Globus pallidus (tissue), 1 donor: ENCODE results near the gene EBF3.

ENCODE experiments used
- DNase-seq: peaks from one replicate; pipeline ENCODE4 v3.0.0-alpha.2; 2015; ENCODE audit warnings: low spot score

Gene EBF3

GRCh38 chr10:129796710-129797420 is 167.2 kb downstream of the EBF3 start:
- no peak for DNase-seq

- DNase-seq: no peak
Observed at GRCh38 chr10:129793996-129794395, 170.1 kb downstream of the EBF3 start.

GRCh38 chr10:129793479-129793878 is 170.6 kb downstream of the EBF3 start:
- no peak for DNase-seq

- no peak for DNase-seq
Observed at GRCh38 chr10:129792864-129793263, 171.2 kb downstream of the EBF3 start.

- DNase-seq: no peak
Observed at GRCh38 chr10:129792141-129792540, 171.9 kb downstream of the EBF3 start.

GRCh38 chr10:129790715-129791446 is 173.2 kb downstream of the EBF3 start:
- DNase-seq: no peak

- no peak for DNase-seq
Observed at GRCh38 chr10:129788215-129788614, 175.9 kb downstream of the EBF3 start.

- no peak for DNase-seq
Observed at GRCh38 chr10:129787557-129787956, 176.5 kb downstream of the EBF3 start.

- DNase-seq: no peak
Observed at GRCh38 chr10:129786216-129786615, 177.9 kb downstream of the EBF3 start.

GRCh38 chr10:129785536-129785981 is 178.5 kb downstream of the EBF3 start:
- no peak for DNase-seq
